Measurements from ENCODE around the gene LYST. TPM values are rescaled to one million over a fixed set of nuclear protein-coding genes. Genes with fewer than 3 reads are reported as not detected.
"Not testable (repeated sequence)": the region's sequence is repeated elsewhere in the genome, so short reads cannot be mapped to it uniquely, and the experiment has no call there.

The LYST gene
- total RNA-seq, 1 donor from 2014 or later: 11.4 TPM

- DNase-seq (ENCODE audit: low spot score, unreplicated experiment): no peak
- Mint-ChIP-seq H3K4me3 (ENCODE audit: low read depth) (no peak overlapping the region), H3K36me3 (ENCODE audit: insufficient read depth) (no peaks in the 10 kb centered on the region), H3K27me3 (peaks cover 5% of the 10 kb centered on the region), H3K9me3 (ENCODE audit: low read depth) (no peaks in the 10 kb centered on the region), H3K27ac (no peak overlapping the region), H3K4me1 (ENCODE audit: low read depth) (peaks cover 14% of the 10 kb centered on the region)
- no peak for TF ChIP-seq CTCF (IDR thresholded peaks at IDR 0.05; ENCODE audit: unreplicated experiment)
Measured at GRCh38 chr1:235639226-235640205, 227.2 kb downstream of the LYST start.

- not testable (repeated sequence) for H3K27ac Mint-ChIP-seq; DNase-seq (ENCODE audit: low spot score, unreplicated experiment); H3K4me3 Mint-ChIP-seq (ENCODE audit: low read depth); H3K9me3 Mint-ChIP-seq (ENCODE audit: low read depth); H3K36me3 Mint-ChIP-seq (ENCODE audit: insufficient read depth); H3K27me3 Mint-ChIP-seq
- H3K4me1 Mint-ChIP-seq (ENCODE audit: low read depth): peaks cover 14% of the 10 kb centered on the region
Measured at GRCh38 chr1:235638612-235639011, 228.1 kb downstream of the LYST start.

GRCh38 chr1:235637756-235638534 is 228.8 kb downstream of the LYST start:
- peaks cover 8% of the 10 kb centered on the region for H3K4me1 Mint-ChIP-seq (ENCODE audit: low read depth)
- H3K27ac Mint-ChIP-seq: no peak overlapping the region
- H3K27me3 Mint-ChIP-seq: peaks cover 5% of the 10 kb centered on the region
- H3K4me3 Mint-ChIP-seq (ENCODE audit: low read depth): no peak overlapping the region
- H3K9me3 Mint-ChIP-seq (ENCODE audit: low read depth): no peaks in the 10 kb centered on the region
- no peak for DNase-seq (ENCODE audit: low spot score, unreplicated experiment)
- no peak for TF ChIP-seq CTCF (IDR thresholded peaks at IDR 0.05; ENCODE audit: unreplicated experiment)
- H3K36me3 Mint-ChIP-seq (ENCODE audit: insufficient read depth): no peaks in the 10 kb centered on the region

GRCh38 chr1:235635938-235636662 is 230.6 kb downstream of the LYST start:
- peaks cover 2% of the 10 kb centered on the region for H3K27me3 Mint-ChIP-seq
- TF ChIP-seq CTCF (IDR thresholded peaks at IDR 0.05; ENCODE audit: unreplicated experiment): no peak
- no peak overlapping the region for H3K4me3 Mint-ChIP-seq (ENCODE audit: low read depth)
- H3K9me3 Mint-ChIP-seq (ENCODE audit: low read depth): no peaks in the 10 kb centered on the region
- H3K27ac Mint-ChIP-seq: no peak overlapping the region
- H3K36me3 Mint-ChIP-seq (ENCODE audit: insufficient read depth): no peaks in the 10 kb centered on the region
- peaks cover 9% of the 10 kb centered on the region for H3K4me1 Mint-ChIP-seq (ENCODE audit: low read depth)
- DNase-seq (ENCODE audit: low spot score, unreplicated experiment): no peak

- no peak for DNase-seq (ENCODE audit: low spot score, unreplicated experiment)
- H3K36me3 Mint-ChIP-seq (ENCODE audit: insufficient read depth): no peaks in the 10 kb centered on the region
- H3K27ac Mint-ChIP-seq: no peak overlapping the region
- peaks cover 2% of the 10 kb centered on the region for H3K27me3 Mint-ChIP-seq
- H3K9me3 Mint-ChIP-seq (ENCODE audit: low read depth): no peaks in the 10 kb centered on the region
- no peak for TF ChIP-seq CTCF (IDR thresholded peaks at IDR 0.05; ENCODE audit: unreplicated experiment)
- peaks cover 21% of the 10 kb centered on the region for H3K4me1 Mint-ChIP-seq (ENCODE audit: low read depth)
- no peak overlapping the region for H3K4me3 Mint-ChIP-seq (ENCODE audit: low read depth)
Measured at GRCh38 chr1:235632506-235633401, 234.0 kb downstream of the LYST start.

Measured in progenitor cell of endocrine pancreas (in vitro differentiated cells).